GM18909 (cell line): ENCODE measurements around the gene GRID1.
A peak's percentile ranks its signal among the peaks of the same experiment; 100 is the strongest.
"Not testable (repeated sequence)": the region's sequence is repeated elsewhere in the genome, so short reads cannot be mapped to it uniquely, and the experiment has no call there.

Experiments used
- ATAC-seq: cut with Tn5 transposase; IDR thresholded peaks from one replicate; pipeline ENCODE4 v1.9.1; 2021; ENCODE audit warnings: mild to moderate bottlenecking; ENCODE audit not compliant: unreplicated experiment, poor library complexity

GRID1 gene

GRCh38 chr10:86392723-86393094, 26.1 kb upstream of the GRID1 start:
- ATAC-seq: peak; percentile 58

GRCh38 chr10:86391986-86392722, 25.6 kb upstream of the GRID1 start:
- ATAC-seq: peak; percentile 18

GRCh38 chr10:86391236-86391840, 24.7 kb upstream of the GRID1 start:
- ATAC-seq: no peak

- no peak for ATAC-seq
Measured at GRCh38 chr10:86390337-86391120, 23.9 kb upstream of the GRID1 start.

- ATAC-seq: peak; percentile 58
Measured at GRCh38 chr10:86389441-86390193, 23.0 kb upstream of the GRID1 start.

- ATAC-seq: not testable (repeated sequence)
Measured at GRCh38 chr10:86389109-86389440, 22.5 kb upstream of the GRID1 start.

- no peak for ATAC-seq
Measured at GRCh38 chr10:86388119-86388704, 21.6 kb upstream of the GRID1 start.

- no peak for ATAC-seq
Measured at GRCh38 chr10:86387178-86387794, 20.7 kb upstream of the GRID1 start.

GRCh38 chr10:86385806-86386205, 19.2 kb upstream of the GRID1 start:
- ATAC-seq: no peak

- no peak for ATAC-seq
Measured at GRCh38 chr10:86377797-86378146, 11.2 kb upstream of the GRID1 start.

GRCh38 chr10:86376852-86377796, 10.5 kb upstream of the GRID1 start:
- peak; percentile 98 for ATAC-seq

- ATAC-seq: no peak
Measured at GRCh38 chr10:86376403-86376802, 9.8 kb upstream of the GRID1 start.

GRCh38 chr10:86375204-86375603, 8.6 kb upstream of the GRID1 start:
- no peak for ATAC-seq

GRCh38 chr10:86374664-86375063, 8.1 kb upstream of the GRID1 start:
- ATAC-seq: no peak

- ATAC-seq: no peak
Measured at GRCh38 chr10:86373828-86374227, 7.2 kb upstream of the GRID1 start.

GRCh38 chr10:86373251-86373650, 6.7 kb upstream of the GRID1 start:
- ATAC-seq: no peak

- ATAC-seq: no peak
Measured at GRCh38 chr10:86372784-86373239, 6.2 kb upstream of the GRID1 start.

GRCh38 chr10:86372119-86372783, 5.7 kb upstream of the GRID1 start:
- no peak for ATAC-seq
